ENCODE data around the gene TMEM186. TPM values are rescaled to one million over a fixed set of nuclear protein-coding genes. Genes with fewer than 3 reads are reported as not detected.

Gene TMEM186
- total RNA-seq, 1 donor from 2014 or later: 8.4 TPM

GRCh38 chr16:8822403-8822802 is 25.0 kb upstream of the TMEM186 start:
- H3K36me3 Mint-ChIP-seq (ENCODE audit: low read depth): peaks cover 27% of the 10 kb centered on the region
- H3K27me3 Mint-ChIP-seq (ENCODE audit: low read depth): no peaks in the 10 kb centered on the region
- TF ChIP-seq CTCF (IDR thresholded peaks at IDR 0.05): no peak
- peak overlapping the region; percentile 51 for H3K27ac Mint-ChIP-seq (ENCODE audit: unreplicated experiment)
- peaks cover 23% of the 10 kb centered on the region for H3K4me1 Mint-ChIP-seq (ENCODE audit: low read depth)
- no peaks in the 10 kb centered on the region for H3K9me3 Mint-ChIP-seq (ENCODE audit: low read depth)
- H3K4me3 Mint-ChIP-seq (ENCODE audit: unreplicated experiment): no peak overlapping the region
- no peak for DNase-seq (ENCODE audit: low spot score)

- H3K36me3 Mint-ChIP-seq (ENCODE audit: low read depth): peaks cover 38% of the 10 kb centered on the region
- H3K9me3 Mint-ChIP-seq (ENCODE audit: low read depth): no peaks in the 10 kb centered on the region
- TF ChIP-seq CTCF (IDR thresholded peaks at IDR 0.05): no peak
- H3K4me3 Mint-ChIP-seq (ENCODE audit: unreplicated experiment): no peak overlapping the region
- no peak for DNase-seq (ENCODE audit: low spot score)
- H3K27ac Mint-ChIP-seq (ENCODE audit: unreplicated experiment): no peak overlapping the region
- H3K27me3 Mint-ChIP-seq (ENCODE audit: low read depth): no peaks in the 10 kb centered on the region
- H3K4me1 Mint-ChIP-seq (ENCODE audit: low read depth): peaks cover 15% of the 10 kb centered on the region
Measured at GRCh38 chr16:8819411-8820034, 22.1 kb upstream of the TMEM186 start.

- TF ChIP-seq CTCF (IDR thresholded peaks at IDR 0.05): no peak
- peaks cover 40% of the 10 kb centered on the region for H3K36me3 Mint-ChIP-seq (ENCODE audit: low read depth)
- no peaks in the 10 kb centered on the region for H3K27me3 Mint-ChIP-seq (ENCODE audit: low read depth)
- H3K27ac Mint-ChIP-seq (ENCODE audit: unreplicated experiment): no peak overlapping the region
- H3K4me3 Mint-ChIP-seq (ENCODE audit: unreplicated experiment): no peak overlapping the region
- peaks cover 15% of the 10 kb centered on the region for H3K4me1 Mint-ChIP-seq (ENCODE audit: low read depth)
- no peak for DNase-seq (ENCODE audit: low spot score)
- no peaks in the 10 kb centered on the region for H3K9me3 Mint-ChIP-seq (ENCODE audit: low read depth)
Measured at GRCh38 chr16:8818504-8819270, 21.2 kb upstream of the TMEM186 start.

- Mint-ChIP-seq H3K4me1 (ENCODE audit: low read depth) (peaks cover 4% of the 10 kb centered on the region), H3K9me3 (ENCODE audit: low read depth) (no peaks in the 10 kb centered on the region), H3K27me3 (ENCODE audit: low read depth) (no peaks in the 10 kb centered on the region), H3K4me3 (ENCODE audit: unreplicated experiment) (no peak overlapping the region), H3K36me3 (ENCODE audit: low read depth) (peaks cover 45% of the 10 kb centered on the region), H3K27ac (ENCODE audit: unreplicated experiment) (peak overlapping the region; percentile 34)
- no peak for TF ChIP-seq CTCF (IDR thresholded peaks at IDR 0.05)
- DNase-seq (ENCODE audit: low spot score): no peak
Measured at GRCh38 chr16:8816967-8817655, 19.7 kb upstream of the TMEM186 start.

GRCh38 chr16:8814095-8814806 is 16.8 kb upstream of the TMEM186 start:
- H3K4me1 Mint-ChIP-seq (ENCODE audit: low read depth): no peaks in the 10 kb centered on the region
- DNase-seq (ENCODE audit: low spot score): no peak
- H3K27ac Mint-ChIP-seq (ENCODE audit: unreplicated experiment): no peak overlapping the region
- H3K9me3 Mint-ChIP-seq (ENCODE audit: low read depth): no peaks in the 10 kb centered on the region
- H3K27me3 Mint-ChIP-seq (ENCODE audit: low read depth): no peaks in the 10 kb centered on the region
- peaks cover 41% of the 10 kb centered on the region for H3K36me3 Mint-ChIP-seq (ENCODE audit: low read depth)
- H3K4me3 Mint-ChIP-seq (ENCODE audit: unreplicated experiment): no peak overlapping the region
- TF ChIP-seq CTCF (IDR thresholded peaks at IDR 0.05): no peak
